ENCODE data around the gene NKX6-2.

GRCh38 chr10:132806561-132807003, 20.6 kb upstream of the NKX6-2 start:
- TF ChIP-seq EZH2 (IDR thresholded peaks at IDR 0.05; ENCODE audit: insufficient read depth, poor library complexity, severe bottlenecking): no peak
- no peak for TF ChIP-seq EZH2phosphoT487 (IDR thresholded peaks at IDR 0.05; ENCODE audit: insufficient read depth, low read depth)

Data from GM23248 (cell line).